CD4-positive, alpha-beta T cell treated with Interleukin-17A for 4 hours (primary cell): ENCODE results near the gene LRP11.
"Not testable (repeated sequence)": the region's sequence is repeated elsewhere in the genome, so short reads cannot be mapped to it uniquely, and the experiment has no call there.

Experiments
- DNase-seq: peaks from one replicate; pipeline ENCODE4 v3.0.0-alpha.2; 2020; ENCODE audit warnings: mixed read lengths

The LRP11 gene

GRCh38 chr6:149867876-149868640, 3.9 kb upstream of the LRP11 start:
- DNase-seq, result no peak

- peak; percentile 45 for DNase-seq
Observed at GRCh38 chr6:149864578-149865535, 698 bp upstream of the LRP11 start.

GRCh38 chr6:149862922-149863697, 1.0 kb downstream of the LRP11 start:
- DNase-seq, result peak; percentile 34

- not testable (repeated sequence) for DNase-seq
Observed at GRCh38 chr6:149862424-149862738, 1.8 kb downstream of the LRP11 start.

GRCh38 chr6:149861603-149862423, 2.3 kb downstream of the LRP11 start:
- no peak for DNase-seq

- no peak for DNase-seq
Observed at GRCh38 chr6:149860834-149861602, 3.1 kb downstream of the LRP11 start.

- DNase-seq, result no peak
Observed at GRCh38 chr6:149860513-149860833, 3.7 kb downstream of the LRP11 start.

GRCh38 chr6:149859938-149860337, 4.2 kb downstream of the LRP11 start:
- DNase-seq, result no peak

GRCh38 chr6:149859368-149859767, 4.8 kb downstream of the LRP11 start:
- no peak for DNase-seq

- no peak for DNase-seq
Observed at GRCh38 chr6:149857541-149857940, 6.6 kb downstream of the LRP11 start.

- DNase-seq, result no peak
Observed at GRCh38 chr6:149856256-149856994, 7.7 kb downstream of the LRP11 start.

GRCh38 chr6:149855741-149856140, 8.4 kb downstream of the LRP11 start:
- DNase-seq, result no peak

GRCh38 chr6:149855040-149855654, 9.0 kb downstream of the LRP11 start:
- DNase-seq, result no peak

- no peak for DNase-seq
Observed at GRCh38 chr6:149854532-149854931, 9.6 kb downstream of the LRP11 start.

GRCh38 chr6:149854017-149854416, 10.1 kb downstream of the LRP11 start:
- DNase-seq, result not testable (repeated sequence)

- DNase-seq, result no peak
Observed at GRCh38 chr6:149852881-149853280, 11.3 kb downstream of the LRP11 start.

GRCh38 chr6:149852180-149852579, 12.0 kb downstream of the LRP11 start:
- no peak for DNase-seq

GRCh38 chr6:149851461-149852110, 12.6 kb downstream of the LRP11 start:
- no peak for DNase-seq

- DNase-seq, result not testable (repeated sequence)
Observed at GRCh38 chr6:149848343-149848742, 15.8 kb downstream of the LRP11 start.

GRCh38 chr6:149847939-149848267, 16.3 kb downstream of the LRP11 start:
- no peak for DNase-seq
